Central memory CD4-positive, alpha-beta T cell (primary cell): ENCODE data around the gene CCDC183.
"Not testable (repeated sequence)": the region's sequence is repeated elsewhere in the genome, so short reads cannot be mapped to it uniquely, and the experiment has no call there.

Source experiments
- DNase-seq: peaks from one replicate; pipeline ENCODE4 v3.0.0; 2022
- total RNA-seq, 3 experiments: gene quantifications; one replicate each; lab custom pipeline; 2026; lab: John Stamatoyannopoulos, UW

Gene CCDC183
- 0.25 to 1.3 (median 0.96) reads per million in 3 experiments for total RNA-seq

DNA sequence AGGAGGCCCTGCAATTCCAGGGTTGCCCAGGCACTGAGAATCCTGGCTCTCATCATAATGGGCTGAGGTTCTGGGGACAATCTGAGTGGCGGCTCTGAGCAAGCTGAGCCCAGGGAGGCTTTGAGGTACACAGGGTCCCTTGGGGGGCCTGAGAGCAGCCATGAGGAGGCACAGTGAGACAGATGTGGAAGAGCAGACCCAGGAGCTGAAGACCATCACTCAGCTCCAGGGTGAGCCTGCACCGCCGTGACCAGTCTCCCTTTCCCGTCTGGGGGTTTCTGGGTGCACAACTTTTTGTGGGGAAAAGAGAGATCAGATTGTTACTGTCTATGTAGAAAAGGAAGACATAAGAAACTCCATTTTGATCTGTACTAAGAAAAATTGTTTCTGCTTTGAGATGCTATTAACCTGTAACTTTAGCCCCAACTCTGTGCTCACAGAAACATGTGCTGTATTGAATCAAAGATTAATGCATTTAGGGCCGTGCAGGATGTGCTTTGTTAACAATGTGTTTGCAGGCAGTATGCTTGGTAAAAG lies at the start of gene CCDC183:
Gene CCDC183, plus strand, starts transcription at position 101 of the 537 bp plus-strand sequence. Its CDS starts 60 bp downstream, at position 161.
- no peak for DNase-seq

DNA sequence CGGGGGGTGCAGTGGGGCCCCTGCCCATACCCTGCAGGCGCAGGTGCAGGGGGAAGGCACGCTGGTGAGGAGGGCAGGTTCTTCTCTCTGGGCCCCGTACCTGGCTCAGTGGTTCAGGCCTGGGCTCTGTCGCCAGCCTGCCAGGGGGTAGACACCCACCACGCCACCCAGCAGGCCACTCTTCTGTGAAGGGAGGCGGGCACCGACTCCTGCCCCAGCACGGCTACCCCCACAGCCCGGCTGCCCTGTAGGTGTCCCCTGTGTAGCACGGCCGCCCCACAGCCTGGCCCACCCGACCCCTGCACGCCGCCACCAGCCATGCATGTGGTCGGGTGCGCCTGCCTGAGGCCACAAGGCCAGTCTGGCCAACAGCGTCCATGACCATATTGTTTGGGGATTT lies 49.5 kb upstream of the CCDC183 start:
- DNase-seq: no peak

DNA sequence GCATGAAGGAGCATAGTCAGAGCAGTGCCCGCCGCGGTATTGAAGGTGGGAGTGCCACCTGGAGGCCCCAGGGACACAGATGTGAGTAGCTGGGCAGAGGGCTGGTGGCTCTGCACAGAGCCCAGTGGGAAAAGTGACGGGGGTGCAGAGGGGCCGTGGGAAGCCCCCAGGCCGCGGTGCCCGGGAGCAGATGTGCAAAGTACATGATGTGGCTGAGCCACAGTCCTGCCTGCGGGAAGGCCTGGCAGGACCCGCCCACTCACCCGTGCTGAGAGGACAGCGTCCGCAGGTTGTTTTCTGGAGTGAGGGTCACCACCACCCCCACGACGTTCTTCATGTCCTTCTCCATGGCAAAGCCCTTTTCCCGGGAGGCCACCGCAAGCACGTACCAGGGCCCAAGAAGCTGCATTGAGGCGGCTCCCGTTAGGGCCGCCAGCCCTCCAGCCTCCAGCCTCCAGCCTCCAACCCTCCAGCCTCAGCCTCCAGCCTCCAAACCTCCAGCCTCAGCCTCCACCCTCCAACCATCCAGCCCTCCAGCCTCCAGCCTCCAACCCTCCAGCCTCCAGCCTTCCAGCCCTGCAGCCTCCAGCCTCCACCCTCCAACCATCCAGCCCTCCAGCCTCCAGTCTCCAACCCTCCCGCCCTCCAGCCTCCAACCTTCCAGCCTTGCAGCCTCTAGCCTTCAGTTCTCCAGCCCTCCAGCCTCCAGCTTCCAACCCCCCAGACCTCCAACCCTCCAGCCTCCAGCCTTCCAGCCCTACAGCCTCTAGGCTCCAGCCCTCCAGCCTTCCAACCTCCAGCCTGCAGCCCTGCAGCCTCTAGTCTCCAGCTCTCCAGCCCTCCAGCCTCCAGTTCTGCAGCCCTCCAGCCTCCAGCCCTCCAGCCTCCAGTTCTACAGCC lies 48.7 kb upstream of the CCDC183 start:
- no peak for DNase-seq

DNA sequence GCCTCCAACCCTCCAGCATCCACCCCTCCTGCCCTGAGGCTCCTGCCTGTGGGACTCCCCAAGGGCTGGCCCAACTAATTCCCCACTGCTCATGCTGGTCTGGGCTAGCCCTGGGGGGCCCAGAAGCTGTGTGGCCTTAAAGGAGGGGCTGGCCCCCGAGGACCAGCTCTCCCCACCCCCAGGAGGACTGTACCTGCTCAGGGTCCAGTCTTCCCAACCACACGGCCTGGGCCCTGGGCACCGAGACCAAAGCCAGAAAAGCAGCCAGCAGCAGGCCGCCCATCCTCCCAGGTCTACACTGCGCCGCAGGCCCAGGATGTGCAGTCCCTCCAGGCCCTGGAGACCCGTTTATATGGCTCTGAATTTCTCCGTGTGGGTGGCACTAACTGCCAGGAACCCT lies 47.9 kb upstream of the CCDC183 start, which contains the start of gene LCN6:
Gene LCN6, minus strand, starts transcription at position 325 of the 400 bp plus-strand sequence. Its CDS starts 42 bp downstream, at position 283.
- DNase-seq: no peak

DNA sequence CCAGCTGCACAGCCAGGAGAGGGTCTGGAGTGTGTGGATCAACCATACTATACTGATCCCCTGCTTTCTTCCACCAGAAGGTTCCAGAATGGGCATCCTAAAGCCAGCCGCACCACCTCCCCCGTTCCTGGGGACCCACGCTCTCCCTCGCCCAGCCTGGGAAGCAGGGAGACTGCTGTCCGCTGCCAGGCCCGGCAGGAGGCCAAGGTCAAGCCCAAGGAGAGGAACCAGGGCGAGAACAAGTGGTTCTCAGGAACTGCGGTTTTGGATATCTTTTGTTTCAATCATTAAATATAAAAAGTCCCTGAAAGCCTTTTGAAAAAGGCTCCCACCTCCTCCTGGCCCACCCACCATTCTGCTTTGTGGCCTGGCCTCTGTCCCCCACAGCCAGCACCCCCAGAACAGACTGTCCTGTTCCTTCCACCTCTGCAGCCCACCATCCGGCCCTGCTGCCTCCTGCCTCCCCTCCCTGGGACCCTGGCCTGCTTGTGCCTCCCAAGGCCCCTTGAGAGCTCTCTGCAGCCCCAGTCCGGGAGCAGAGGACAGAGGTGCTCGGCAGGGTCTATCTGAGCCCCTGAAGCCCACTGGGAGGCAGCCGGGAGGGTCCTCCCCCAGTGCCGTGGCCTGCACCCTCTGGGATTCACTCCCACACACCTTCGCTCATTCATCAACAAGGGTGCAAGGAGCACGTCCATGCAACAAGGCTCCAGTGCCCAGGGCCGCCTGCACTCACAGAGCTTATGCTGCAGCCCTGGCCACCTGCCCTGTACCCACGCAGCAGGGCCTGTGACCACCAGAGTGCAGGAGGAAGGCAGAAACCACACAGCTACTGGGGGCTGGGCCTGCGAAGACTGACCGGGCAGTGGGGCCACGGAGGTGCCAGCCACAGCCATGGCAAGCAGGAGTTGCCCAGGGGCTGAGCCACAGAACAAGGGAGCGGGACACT lies 47.2 kb upstream of the CCDC183 start:
- no peak for DNase-seq

DNA sequence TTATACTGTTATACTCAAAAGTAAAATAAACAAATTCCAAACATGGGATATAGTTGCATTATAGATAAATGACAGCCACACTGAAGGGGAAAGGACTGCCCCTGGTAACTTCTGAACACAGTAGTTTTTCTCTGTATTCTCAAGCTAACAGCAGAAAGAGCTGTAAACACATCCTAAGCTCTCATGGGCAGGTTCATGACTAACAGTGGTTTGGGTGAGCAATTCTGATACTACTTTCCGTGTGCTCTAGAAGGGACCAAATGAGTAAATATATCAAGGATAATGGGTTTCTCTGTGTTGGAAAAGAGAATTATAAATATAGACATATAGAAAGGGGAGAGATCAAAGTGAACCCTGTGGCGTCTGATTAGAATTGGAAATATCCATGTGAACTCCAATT lies 45.6 kb upstream of the CCDC183 start:
- no peak for DNase-seq

DNA sequence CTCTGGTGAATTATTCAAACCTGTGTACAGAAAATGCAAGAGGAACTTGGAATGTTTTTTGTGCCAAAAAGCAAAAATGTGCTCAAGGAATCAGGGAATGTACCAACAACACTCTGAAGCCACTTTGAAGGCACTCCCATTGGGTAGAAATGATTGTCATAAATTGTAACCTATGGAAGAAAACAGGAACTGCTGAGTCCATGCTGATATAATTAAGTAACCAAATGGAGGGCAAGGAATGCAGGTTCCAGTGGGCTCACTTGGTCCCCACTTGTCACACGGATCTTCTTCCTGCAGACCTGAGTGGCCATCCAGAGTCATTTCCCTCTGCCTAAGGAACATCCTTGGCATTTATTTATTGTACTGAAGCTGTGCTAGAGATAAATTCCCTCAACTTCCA lies 44.9 kb upstream of the CCDC183 start:
- DNase-seq: no peak

DNA sequence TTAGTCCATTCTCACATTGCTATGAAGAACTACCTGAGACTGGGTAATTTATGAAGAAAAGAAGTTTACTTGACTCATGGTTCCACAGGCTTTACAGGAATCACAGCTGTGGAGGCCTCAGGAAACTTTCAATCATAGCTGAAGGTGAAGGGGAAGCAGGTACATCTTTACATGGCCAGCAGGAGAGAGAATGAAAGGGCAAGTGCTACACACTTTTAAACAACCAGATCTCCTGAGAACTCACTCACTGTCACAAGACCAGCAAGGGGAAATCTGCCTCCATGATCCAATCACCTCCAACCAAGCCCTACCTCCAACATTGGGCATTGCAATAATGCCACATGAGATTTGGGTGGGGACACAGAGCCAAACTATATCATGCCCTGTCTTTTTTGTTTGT lies 44.3 kb upstream of the CCDC183 start:
- no peak for DNase-seq

DNA sequence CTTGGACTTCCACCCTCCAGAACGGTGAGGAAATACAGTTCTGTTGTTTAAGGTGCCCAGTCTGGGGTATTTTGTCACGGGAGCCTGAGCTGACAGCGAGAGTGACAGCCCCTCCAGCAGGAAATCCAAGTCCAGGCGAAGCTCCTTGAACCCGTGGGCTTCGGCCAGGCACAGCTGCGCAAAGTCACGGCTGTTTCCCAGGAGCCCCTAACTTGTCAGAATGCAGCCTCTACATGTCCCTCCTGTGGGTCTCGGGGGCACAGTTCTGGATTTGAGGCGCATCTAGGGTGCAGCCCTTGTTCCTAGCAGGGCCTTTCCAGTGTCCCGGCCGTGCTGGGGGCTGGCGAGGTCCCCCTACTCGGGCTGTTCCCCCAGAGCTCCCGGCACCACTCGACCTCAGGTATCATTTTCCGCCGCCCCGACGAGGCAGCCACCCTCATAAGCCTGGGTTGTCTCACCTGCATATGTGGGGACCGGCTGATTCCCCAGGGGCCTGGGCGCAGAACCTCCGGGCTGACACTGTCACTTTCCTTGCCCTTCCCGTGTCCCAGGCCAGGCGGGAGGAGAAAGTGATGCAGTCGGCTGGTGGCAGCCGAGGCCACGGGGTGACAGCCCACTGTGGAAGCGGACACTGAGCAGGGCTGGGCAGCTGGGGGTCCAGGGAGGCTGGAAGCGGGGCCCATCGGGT lies 42.6 kb upstream of the CCDC183 start:
- DNase-seq: no peak

DNA sequence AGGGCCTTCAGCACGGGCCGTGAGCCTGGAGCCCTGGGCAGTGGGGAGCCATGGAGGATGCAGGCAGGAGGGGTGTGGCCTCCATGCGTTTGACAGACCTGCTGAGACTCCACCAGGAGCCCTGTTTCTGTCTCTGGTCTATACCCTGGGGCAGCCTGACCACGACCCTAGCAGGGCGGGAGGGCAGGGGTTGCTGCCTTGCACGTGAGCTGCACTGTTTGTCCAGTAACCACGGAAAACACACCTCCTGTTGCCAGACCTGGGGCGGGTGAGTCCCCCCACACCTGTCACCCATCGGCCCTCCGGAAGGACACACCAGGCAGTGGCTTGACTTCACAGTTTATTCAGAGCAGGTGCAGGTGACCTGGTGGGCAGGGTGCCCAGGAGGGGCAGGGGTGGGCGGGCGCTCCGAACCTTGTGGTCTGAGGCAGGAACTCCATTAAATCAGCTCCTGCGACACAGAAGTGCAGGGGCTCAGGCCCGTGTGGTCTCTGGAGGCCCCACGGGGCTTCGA lies 42.0 kb upstream of the CCDC183 start:
- DNase-seq: no peak

DNA sequence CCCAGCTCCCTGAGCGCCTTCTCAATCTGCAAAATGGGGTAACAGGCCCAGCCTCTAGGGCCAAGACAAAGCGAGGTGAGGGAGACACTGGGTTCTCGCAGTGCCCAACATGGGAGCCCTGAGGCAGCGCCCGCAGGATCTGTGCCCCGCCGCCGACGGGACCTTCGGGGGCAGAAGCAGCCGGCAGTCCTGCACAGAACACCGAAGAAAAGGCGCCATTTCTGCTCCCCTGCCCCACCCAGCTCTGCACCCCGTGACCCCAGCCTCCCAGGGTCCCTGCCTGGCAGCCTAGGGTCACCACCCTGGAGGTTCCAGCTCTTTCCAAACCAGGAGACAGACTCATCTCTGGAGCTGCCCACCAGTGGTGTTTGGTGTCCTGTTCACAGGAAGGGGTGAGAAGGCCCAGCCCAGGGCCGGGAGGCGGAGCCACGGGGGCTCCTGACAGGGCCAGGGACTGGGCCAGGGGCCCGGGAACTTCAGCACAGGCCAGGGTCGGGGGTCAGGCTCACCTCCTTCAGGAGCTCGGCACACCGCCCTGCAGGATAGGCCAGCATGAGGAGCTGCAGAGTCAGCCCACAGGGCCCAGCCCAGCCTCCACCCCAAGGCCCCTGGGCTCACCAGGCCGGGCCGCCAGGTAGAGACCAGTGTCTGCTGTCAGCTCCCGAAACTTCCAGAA lies 41.4 kb upstream of the CCDC183 start:
- no peak for DNase-seq

DNA sequence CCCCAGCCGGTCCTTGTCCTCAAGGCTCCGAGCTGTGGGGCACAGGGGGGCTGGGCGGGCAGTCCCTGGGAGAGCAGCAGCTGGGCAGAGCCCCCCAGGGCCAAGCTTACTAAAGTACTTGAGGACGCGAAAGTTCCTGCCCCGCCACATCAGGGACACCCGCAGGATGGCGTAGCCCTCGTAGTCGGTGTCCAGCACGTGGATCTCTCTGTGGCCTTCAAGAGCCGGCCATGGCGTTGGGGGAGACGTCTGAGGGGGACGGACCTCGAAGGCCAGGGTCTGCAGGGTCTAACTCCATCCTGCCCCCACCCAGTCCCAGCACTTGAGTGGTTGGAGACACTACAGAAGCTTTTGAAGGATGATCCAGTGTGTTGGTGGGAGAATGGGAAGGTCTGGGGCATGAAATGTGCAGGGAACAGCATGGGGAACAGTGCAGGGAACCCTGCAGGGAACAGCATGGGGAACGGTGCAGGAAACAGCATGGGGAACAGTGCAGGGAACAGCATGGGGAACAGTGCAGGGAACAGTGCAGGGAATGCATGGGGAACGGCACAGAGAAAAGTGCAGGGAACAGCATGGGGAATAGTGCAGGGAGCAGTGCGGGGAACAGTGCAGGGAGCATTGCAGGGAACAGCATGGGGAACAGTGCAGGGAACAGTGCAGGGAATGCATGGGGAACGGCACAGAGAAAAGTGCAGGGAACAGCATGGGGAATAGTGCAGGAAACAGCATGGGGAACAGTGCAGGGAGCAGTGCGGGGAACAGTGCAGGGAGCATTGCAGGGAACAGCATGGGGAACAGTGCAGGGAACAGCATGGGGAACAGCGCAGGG lies 40.6 kb upstream of the CCDC183 start:
- DNase-seq: not testable (repeated sequence)

DNA sequence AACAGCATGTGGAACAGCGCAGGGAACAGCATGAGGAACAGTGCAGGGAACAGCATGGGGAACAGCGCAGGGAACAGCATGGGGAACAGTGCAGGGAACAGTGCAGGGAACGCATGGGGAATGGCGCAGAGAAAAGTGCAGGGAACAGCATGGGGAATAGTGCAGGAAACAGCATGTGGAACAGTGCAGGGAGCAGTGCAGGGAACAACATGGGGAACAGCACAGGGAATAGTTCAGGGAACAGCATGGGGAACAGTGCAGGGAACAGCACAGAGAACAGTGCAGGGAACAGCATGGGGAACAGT lies 40.1 kb upstream of the CCDC183 start:
- DNase-seq: no peak

DNA sequence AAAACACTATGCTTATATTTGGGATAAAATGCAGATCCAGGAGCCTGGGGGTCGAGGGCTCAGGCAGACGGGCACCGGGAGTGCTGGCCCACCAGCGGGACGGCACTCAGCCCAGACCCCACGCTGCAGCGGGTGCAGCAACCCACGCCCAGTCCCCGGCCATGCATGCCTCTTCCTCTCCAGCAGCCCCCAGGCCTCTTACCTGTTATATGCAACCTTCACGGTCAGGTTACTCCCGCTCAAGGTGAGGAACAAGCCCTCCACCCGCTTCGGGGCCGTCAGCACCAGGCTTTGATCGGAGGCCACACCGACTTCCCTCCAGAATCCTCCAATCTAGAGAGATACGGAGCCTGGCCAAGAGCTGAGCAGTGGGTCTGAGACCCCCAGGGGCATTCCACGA lies 39.3 kb upstream of the CCDC183 start:
- no peak for DNase-seq

DNA sequence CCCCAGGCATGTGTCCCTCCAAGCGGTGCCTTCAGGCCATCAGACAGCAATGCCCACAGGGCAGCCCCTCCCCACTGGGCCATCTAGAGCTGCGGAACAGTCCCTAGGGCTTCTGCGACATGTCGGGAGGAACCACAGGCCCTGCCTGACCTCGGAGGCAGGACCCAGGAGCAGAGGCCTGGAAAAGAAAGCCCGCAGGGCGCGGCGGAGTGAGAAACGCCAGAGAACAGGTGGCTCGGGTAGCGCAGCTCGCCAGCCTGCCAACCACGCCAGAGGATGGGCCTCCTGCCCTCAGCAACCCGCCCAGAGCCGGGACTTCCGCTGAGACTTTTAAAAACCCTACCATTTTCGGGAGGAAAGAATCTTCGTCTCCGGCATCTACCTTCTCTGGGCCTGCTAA lies 38.8 kb upstream of the CCDC183 start:
- no peak for DNase-seq

DNA sequence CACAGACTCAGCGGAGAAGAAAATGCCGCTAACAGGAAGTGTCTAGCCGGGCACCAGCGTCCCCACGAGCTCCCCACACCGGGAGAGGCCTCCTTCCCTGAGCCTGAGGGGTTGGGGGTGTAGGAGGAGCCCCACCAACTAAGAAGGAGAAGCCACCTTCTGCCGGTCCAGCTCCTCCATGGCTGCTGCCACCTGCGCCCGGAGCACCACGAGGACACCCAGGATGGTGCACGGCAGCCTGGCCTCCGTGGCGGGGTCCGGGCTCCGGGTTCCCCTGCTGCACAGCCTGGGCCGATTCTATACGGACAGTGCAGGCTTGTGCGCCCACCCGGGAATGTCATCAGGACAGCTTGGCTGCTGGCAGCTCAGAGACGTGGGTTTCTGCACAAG lies 38.4 kb upstream of the CCDC183 start:
- no peak for DNase-seq

DNA sequence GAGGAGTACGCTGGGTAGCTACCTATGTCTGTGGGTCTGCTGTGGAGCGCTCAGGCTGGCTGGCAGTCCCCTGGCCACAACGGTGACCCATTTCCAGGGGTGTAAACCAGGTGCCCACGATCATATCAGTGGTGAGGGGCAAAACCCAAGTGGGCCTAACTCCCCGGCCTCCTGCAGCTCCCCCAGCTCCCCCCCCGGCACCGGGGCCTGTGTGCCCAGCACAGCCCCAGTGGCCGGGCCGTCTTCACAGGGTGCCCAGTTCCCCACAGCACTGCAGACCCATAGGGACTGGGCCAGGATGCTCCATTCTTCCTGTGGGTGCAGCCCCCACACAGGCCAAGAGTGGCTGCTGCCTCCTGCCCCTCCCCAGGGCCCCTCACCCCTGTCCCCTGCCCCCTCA lies 37.1 kb upstream of the CCDC183 start:
- no peak for DNase-seq

DNA sequence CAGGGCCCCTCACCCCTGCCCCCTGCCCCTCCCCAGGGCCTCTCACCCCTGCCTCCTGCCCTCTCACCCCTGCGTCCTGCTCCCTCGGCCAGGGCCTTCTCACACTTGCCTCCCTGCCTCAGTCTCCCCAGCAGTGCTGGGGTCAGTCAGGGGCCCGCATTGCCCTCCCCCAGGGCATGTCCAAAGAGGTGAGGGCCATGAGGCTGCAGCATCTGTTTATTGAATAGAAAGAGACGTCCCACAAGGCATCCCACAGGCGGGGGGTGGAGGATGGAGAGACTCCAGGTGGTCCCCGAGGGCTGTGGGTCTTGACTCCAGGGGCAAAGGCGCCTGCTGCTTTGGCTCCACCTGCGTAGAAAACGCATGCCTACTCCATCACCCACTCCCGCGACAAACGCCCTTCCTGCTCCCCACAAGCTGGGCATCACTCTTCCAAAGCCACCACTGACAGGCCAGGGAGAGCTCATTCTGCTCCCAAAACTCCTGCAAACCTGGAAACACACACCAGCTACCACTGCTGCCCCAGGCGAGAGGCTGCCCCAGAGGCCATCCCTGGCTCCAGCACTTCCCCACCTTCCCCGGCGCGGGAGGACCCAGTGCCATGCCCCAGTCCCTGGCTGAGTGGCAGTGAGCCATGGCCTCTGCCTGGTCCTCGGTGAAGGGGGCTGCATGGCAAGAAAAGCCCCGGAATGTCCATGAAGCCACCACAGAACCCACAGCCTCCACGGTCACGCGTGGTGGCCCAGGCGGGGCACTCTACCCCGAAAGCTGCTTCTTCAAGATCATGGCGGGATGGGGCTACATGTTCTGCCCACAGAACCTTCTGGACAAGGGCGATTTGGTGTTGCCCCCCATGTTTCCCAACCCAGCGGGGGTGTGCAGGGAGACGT lies 36.5 kb upstream of the CCDC183 start:
- no peak for DNase-seq

DNA sequence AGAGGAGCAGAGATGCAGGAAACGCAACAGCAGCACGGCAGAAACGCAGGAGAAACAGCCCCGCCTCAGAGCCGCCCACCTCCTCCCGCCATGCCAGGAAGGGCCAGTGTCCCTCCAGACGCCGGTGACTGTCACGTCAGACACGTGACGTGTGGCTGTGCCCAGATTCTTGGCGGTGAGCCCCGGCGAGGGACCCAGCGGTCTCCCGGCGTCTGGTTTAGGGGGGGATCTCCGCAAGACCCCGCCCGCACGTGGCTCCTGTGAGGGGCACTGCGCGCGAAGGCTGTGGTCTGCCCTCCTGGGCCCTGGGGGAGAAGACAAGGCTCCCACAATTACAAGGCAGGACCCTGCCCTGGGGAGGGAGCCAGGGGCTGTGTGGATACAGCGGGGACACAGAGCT lies 35.7 kb upstream of the CCDC183 start:
- no peak for DNase-seq
